HG03460 (cell line): ENCODE results near the gene POFUT2.

Experiments
- ATAC-seq: cut with Tn5 transposase; IDR thresholded peaks from one replicate; pipeline ENCODE4 v1.9.1; 2021; ENCODE audit not compliant: unreplicated experiment

POFUT2 gene

DNA sequence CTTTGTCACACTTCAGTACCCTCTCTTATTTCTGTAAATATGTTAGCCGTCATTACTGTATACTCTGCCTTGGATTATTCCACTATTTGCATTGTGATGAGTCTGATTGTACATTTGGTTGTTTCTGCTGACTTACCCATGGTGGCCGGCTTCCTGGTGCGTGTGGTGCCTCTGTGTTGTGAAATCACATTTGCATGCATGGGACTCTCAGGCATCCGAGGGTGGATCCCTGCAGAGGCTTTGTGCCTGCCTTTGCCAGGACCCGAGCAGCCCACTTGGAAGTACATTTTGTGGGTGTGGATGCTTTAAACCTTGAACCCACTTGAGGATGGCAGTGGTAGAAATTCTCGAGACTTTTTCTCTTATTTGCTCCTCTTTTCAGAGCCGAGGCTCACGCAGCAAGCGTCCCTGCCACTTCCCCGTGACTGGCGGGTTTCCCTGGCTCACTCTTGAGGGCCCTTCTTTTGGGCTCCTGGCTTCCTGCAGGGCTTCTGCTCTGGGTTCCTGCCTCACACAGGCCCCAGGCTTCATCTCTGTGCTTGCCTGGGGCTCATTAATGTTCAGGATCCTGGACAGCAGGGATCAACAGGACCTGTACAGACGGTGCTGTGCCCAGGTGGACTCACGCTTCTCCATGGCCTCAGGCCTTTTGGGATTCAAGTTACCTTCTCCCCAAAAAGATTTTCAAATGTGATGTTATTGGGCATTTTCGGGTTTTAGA lies 36.6 kb downstream of the POFUT2 start:
- ATAC-seq = no peak

DNA sequence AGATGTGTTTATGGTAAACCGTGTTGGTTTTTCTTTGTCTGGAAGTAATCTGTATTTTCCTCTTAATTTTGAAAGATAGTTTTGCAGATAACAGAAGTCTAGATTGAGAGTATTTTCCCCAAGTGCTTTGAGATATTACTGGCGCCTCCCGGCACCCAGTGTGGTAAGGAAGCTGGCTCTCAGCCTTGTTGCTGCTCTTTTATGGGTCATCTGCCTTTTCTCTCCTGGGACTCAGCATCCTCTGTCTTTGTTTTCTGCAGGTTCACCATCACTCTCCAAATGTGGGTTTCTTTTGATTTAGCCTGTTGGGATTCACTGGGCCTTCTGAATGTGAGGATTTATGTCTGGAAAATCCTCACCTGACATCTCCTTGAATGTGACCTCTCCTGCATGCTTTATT lies 37.4 kb downstream of the POFUT2 start:
- ATAC-seq = no peak

DNA sequence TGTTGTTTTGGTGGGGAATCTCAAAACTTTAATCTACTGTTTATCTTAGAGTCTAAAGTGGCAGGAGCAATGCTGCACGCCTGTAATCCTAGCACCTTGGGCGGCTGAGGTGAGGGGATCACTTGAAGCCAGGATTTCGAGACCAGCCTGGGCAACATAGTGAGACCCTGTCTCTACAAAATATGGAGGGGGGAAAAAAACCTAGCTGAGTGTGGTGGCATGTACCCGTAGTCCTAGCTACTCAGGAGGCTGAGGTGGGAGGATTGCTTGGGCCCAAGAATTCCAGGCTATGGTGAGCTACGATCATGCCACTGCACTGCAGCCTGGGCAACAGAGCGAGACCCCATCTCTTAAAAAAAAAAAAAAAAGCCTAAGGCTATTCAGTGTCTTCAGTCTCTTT lies 38.1 kb downstream of the POFUT2 start:
- ATAC-seq = no peak

DNA sequence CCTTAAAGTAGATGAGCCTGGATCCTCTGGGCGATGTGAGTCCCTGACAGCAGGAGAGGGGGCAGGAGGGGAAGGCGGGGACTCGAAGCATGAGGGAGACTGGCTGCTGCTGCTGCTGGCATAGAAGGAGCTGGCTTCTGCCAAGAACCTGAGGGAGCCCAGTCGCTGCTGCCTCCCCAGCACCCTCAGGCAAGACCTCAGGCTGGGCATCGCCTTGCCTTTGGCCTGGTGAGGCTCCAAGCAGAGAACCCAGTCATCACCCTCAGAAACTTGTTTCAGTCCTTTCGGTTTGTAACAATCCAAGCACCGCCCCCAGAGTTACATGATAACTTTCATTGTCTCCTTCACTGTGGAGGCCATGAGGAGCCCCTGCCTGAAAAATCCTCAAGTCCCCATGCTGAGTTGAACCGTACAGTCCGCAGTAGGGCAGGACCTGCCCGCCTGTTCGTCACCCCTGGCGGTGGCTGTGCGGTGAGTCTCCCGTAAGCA lies 38.8 kb downstream of the POFUT2 start:
- no peak for ATAC-seq

DNA sequence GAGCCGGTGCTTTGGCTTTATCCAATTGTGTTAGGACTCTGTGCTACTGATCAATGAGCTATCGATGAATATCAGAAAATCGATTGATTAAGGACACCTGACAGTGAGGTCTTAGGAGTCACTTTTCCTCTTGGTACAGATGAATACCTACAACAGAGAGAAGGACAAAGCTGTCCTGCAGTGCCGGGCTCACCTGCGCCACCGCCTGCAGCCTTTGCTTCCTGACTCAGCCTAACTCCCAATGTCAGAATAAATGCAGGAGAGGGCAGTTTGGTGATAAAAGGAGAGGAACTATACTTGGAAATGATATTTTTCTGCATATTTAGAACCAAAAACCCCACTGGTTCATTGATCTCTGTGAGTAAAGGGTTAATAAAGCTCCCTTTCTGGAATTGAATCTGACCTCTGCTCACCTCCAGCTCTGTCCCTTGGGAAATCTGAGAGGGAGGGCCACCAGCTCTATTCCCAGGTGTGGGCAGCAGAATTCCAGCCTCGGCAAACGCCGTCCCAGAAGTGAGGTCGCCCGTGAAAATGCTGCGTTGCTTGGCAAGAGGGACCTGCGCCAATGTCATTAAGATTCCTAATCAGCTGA lies 39.3 kb downstream of the POFUT2 start:
- ATAC-seq = no peak

DNA sequence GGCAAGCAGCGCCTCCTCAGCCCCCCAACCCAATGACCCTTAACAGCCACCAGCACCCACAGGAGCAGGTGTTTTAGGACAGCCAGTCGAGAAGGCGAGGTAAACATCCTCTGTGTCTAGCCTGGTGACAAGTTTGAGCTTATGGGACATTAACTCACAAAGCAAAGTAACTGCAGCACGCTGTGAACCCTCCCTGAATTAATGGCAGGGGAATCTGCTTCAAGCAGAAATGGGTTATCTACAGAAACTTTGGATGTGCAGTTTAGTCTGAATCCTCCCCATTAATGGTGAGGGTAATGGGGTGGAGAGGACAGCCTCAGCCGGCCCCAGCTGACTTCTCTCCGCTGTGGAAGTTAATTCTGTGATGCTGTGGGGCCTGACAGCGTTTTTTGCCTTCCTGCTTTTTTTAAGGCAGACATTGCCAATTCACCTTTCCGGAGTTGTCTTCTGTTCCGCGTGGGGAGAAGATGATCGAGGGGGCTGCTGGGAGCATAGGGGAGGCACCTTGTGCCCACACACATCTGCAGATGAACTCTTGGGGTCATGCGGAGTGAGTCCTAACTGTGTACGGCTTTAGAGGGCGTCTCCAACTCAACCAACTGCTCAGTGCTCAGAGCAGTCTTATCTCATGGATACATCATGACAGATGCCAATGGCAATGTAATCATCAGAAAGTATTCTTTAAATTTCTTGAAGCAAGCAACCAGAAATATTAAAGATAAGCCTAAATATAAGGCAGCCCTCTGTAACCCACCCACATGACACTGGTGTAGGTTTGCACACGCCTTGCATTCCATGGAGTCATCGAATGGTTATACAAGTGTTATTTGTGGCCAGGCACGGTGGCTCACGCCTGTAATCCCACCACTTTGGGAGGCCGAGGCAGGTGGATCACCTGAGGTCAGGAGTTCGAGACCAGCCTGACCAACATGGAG lies 41.0 kb downstream of the POFUT2 start:
- no peak for ATAC-seq

DNA sequence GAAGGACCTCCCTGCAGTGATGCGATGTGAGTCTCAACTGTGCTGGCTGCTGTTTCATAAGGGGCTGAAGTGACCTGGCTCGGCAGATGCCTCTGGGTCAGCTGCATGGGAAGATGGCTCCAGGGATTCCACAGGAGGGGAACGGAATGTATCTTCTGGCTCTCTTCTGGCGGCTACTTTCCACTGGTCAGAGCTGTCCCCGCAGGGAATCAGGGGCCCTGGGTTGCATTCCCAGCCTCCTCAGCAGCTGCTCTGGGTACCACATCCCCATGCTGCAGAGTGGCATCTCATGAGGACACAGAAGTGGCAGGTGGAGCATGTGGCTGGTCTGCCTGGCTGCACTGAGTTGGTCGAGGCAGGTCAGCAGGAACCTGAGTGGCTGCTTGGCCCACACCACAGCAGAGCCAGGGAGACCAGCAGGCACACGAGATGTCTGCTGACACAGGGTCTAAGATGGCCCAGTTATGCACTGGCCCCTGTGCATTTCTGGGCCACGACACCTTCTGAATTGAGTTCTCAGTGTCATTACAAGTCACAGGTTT lies 42.8 kb downstream of the POFUT2 start:
- no peak for ATAC-seq

DNA sequence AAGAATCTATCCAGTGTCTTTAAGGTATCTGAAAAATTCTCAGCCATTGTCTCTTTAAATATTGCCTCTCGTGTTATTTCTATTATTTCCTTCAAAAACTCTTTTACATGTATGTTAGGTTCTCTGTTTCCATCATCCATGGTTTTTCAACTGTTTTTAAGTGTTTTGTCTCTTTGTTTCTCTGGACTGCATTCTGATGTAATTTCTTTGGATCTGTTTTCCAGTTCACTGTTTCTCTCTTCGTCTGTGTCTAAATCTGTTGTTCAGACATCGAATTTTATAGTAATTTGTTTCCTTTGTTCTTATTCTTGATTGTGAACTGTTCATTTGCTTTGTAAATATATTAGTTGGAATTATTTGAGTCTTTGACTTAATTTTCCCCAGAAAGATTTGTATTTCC lies 44.1 kb downstream of the POFUT2 start:
- no peak for ATAC-seq

DNA sequence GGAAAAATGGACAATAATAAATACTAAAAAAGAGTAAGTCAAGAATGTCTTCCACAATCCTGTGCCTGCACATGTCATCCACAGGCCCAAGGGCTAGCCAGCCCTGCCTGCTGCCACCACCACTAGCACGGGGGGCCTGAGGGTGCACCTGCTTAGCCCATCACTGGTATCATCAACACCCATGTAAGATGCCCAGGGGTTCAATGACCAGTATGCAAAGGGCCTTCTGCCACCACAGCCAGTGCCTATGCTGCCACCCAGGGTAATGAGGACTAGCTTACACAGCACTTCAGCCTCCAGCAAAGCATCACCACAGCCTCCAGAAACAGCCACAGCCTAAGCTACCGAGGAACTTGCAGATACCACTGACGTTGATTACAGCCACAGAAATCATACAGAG lies 46.3 kb downstream of the POFUT2 start:
- no peak for ATAC-seq

DNA sequence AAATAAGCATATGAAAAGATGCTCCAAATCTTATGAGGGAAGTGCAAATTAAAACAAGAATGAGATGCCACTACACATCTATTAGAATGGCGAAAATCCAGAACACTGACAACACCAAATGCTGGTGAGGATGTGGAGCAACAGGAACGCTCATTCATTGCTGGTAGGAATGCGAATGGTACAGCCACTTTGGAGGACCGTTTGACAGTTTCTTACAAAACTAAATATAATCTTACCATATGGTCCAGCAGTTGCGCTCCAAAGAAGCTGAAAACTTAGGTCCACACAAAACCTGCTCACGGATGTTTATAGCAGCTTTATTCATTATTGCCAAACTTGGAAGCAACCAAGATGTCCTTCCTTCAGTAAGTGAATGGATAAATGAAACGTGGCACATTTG lies 50.3 kb downstream of the POFUT2 start:
- no peak for ATAC-seq

DNA sequence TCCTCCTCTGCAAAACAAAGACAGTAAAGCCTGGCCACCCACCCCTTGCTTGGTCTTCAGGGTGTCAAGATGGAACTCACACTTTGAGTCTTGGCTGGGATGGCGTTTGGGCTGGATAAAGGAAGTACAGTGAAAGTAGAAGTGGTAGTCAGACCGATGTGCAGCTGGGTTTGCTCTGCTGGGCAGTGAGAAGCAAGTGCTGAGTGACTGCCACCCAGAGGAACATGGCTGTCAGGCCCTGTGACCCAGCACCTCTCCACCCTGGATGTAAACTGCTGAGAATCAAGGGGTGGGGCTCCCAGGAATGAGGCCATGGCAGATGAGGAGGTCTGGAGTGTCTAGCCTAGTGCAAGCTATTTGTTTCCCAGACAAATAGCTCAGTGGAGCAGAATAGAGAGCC lies 51.2 kb downstream of the POFUT2 start:
- no peak for ATAC-seq

DNA sequence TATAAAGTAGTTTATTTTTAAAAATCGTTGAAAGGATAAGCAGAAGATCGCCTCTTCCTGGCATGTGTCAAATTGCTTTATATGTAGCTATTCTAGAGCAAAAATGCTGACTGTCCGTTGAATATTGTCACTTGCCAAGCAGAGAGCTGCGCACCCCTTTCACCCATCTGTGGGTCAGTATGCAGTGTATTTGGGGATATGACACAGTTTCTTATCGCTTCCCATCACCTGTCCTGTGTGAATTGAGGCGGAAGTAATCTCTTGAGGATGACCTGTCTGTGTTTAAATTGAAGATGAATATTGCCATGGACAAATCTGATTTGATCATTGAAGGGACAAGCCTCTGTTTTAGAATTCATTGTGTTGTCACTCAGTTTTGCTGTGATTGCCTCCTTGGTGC lies 52.2 kb downstream of the POFUT2 start:
- no peak for ATAC-seq

DNA sequence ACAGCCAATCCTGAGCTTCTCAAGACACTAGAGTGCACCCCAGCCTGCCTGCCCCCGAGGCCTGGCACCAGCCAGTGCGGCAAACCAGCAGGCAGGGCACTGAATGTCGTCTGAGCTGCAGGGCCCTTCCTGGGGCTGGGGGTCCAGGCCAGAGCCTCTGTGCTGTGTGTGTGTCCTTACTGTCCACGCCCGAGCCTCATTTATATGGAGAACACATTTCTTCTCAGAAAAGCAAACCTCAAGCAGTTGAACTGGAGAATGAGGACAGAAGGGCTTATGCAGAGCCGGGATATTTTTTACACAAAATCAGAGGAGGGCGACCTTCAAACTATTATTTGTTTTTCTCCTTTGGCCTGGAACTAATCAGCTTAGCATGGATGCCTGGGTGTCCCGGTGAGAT lies 52.7 kb downstream of the POFUT2 start:
- no peak for ATAC-seq

DNA sequence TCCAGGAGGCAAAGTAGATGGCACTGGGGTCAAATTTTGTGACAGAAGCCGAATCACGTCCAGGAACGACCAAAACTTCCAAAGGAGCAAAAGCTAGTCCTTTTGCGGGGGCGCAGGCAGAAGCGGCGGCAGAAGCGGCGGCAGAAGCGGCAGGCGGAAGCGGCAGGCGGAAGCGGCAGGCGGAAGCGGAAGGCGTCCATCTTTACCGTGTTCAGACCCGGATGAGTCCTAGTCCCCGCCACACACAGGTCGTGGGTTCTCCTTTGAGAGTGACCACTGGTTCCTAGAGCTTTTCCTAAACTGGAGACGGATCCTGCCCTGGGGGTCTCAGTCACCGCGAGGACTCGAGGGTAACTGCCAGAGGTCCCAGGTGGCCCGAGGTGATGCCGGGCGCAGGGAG lies 53.6 kb downstream of the POFUT2 start:
- no peak for ATAC-seq

DNA sequence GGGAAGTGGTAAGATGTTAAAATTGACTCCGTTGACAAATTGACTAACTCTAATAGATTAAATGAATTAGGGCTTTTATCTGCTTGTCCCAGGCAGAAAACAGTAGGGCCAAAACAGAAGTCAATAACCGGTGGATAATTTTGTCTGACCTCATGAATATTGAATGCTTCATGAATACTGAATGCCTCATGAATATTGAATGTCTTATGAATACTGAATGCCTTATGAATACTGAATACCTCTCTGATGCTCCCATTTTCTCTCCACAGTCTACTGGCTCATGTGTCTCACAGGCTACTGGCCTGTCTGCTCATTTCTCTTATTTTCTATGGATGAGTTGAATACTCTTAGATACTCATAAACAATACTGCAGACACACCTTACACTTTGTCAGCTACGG lies 56.0 kb downstream of the POFUT2 start:
- ATAC-seq = no peak

DNA sequence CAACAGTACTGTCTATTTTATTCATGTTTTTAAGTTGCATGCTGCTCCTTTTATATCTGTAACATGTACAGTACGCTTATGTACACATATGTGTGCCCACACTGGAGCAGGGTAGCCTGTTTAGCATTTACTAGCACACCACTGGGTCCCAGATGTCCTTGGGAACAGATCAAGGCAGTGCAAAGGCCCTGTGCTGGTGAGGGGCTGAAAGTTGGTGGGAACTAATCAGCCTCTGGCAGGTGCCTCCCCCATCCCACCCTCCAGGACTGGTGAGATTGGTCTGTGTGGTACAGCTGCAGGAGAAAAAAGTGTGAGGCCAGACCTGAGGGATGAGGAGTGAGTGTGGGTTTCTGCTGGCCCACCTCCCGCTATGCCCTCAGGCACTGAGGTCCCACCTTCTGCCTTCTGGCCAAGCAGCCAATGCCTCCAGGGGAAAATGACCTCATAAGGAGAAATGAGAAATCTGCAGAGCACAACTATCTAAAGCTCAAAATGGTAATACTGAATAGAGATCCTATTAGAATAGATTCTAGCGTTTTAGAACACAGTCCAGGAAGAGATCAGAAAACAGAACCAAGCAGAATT lies 58.9 kb downstream of the POFUT2 start:
- ATAC-seq = no peak

DNA sequence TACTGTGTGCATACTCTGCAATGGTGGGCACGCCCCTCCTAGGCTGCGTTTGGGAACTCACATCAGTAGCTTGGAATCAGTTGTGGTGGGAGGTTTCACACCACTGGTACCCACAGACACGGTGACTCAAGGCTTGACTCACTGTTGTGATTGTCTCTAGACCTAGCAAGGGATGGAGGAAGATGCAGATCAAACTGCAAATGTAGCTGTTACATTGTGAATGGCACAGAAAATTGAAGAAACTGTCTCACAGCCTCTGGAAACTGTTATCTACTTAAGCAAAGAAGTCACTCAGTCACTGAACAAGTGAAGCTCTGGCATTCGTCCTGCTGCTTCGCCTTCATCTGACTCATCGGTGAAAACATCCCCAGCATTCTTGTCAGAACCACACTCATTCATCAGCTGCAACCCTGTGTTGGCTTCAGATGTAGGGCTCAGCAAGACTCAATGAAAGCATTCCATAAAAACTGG lies 59.5 kb downstream of the POFUT2 start:
- ATAC-seq = no peak

DNA sequence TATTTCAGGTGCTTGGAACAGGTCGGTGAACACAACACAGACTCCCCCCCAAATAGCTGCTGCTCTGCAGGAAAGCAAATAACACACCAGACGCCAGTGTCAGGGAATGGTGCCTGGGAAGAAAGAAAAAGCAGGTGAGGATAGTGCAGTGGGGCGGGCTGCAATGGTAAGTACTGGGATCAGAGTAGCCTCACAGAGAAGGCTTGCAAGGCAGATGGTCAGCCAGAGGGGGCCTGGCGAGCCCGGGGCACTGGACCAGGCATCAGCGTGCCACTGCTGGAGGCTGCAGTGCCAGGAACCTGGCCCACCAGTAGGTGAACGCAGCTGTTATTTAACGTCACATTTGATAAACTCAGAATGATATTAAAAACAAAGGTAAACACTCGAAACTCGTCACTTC lies 60.0 kb downstream of the POFUT2 start:
- no peak for ATAC-seq

DNA sequence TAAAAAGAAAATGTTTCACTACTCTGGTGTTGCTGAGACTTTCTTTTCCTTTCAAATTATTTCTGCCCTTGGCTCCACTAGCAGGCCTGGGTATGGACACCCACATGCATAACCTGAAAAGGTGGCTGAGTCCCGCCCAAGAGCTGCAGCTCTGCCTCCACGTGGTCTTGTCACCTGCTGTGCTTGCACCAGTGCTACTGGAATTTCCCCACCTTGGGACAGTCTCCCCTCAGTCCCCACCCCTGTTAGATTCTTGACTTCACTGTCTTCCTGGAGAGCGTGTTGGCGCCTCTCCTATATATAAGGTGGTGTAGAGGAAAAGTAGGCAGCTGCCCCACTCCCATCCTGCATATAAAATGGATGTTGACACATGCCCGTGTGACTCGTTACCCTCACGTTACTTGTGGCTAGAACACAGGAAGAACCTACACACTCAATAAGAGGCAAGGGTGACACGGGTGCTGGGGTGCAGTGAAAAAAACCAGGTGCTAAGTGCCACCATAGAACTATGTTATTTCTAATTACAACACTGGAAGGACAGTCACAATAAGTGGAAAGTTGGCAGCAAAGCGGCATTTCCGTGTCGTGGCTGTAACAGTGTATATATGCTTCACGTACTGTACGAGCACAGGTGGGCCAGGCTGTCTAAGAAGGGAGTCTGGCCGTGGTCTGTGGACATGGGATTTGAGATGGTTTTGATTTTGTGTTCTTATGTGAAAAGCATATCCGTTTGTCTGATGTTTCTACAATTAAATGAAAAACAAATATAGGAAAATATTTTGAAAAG lies 61.0 kb downstream of the POFUT2 start:
- ATAC-seq = no peak

DNA sequence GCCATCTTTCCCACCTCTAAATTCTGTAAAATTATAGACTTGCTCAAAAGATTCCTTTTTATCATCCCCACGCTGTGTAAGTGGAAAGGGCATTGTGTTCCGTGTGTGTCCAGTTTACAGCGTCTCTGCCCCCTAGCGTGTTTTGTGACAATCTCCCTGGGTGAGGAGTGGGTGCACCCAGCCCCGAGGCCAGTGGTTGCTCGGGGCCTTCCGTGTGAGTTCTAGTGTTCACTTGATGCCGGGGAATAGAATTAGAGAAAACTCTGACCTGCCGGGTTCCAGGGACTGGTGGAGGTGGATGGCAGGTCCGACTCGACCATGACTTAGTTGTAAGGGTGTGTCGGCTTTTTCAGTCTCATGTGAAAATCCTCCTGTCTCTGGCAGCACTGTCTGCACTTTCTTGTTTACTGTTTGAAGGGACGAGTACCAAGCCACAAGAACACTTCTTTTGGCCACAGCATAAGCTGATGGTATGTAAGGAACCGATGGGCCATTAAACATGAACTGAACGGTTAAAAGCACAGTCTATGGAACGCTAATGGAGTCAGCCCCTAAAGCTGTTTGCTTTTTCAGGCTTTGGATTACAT lies 61.9 kb downstream of the POFUT2 start:
- no peak for ATAC-seq
